ENCODE data around the gene NPAS3. TPM values are rescaled to one million over a fixed set of nuclear protein-coding genes. Genes with fewer than 3 reads are reported as not detected.

NPAS3 gene
- total and polyA plus RNA-seq, 2 donors (not counting 3 experiments of a cell fraction or from before 2014, with no cell fraction given): 0.10 to 0.13 TPM

- BruUV-seq (replicated peaks): no TSS peak
- CTCF ChIA-PET: interaction anchor here (1.0 kb wide), 1 partner anchor 285 kb away, joined by 3 read pairs; no protein-coding TSS in a partner anchor
- no peak for DNase-seq (ENCODE audit: low read depth, low spot score)
- Histone ChIP-seq H3K27ac (ENCODE audit: insufficient read depth, low read depth, low read length) (no peak overlapping the region), H2AFZ (ENCODE audit: low read depth, low read length) (no peak overlapping the region), H3K9ac (replicated peaks; ENCODE audit: extremely low read depth, insufficient read depth, low read length) (no peak overlapping the region), H3K27me3 (ENCODE audit: control insufficient read depth in 2 of 2, insufficient read depth in 2 of 2, low read length in 2 of 2) (no peaks in the 10 kb centered on the region), H3K4me3 (replicated peaks in 1 of 3; ENCODE audit: insufficient read depth in 1 of 3, low read depth in 1 of 3, low read length in 3 of 3) (no peak overlapping the region), H3K4me1 (ENCODE audit: control insufficient read depth, extremely low read depth, insufficient read depth, low read length) (no peaks in the 10 kb centered on the region), H3K4me2 (ENCODE audit: insufficient read depth, low read length) (no peak overlapping the region), H3K36me3 (ENCODE audit: control insufficient read depth in 2 of 2, extremely low read depth in 1 of 2, insufficient read depth in 2 of 2, low read length in 2 of 2) (no peaks in the 10 kb centered on the region), H3K9me3 (replicated peaks; ENCODE audit: control insufficient read depth, insufficient read depth, low read length) (no peaks in the 10 kb centered on the region), H3K79me2 (ENCODE audit: control insufficient read depth, insufficient read depth, low read length) (no peaks in the 10 kb centered on the region), H4K20me1 (replicated peaks; ENCODE audit: control insufficient read depth, extremely low read depth, insufficient read depth, low read length) (no peaks in the 10 kb centered on the region), H3K9me1 (replicated peaks; ENCODE audit: control insufficient read depth, extremely low read depth, insufficient read depth, low read length) (no peaks in the 10 kb centered on the region)
- intact Hi-C loops (cut with micrococcal nuclease): no loop called here
- POLR2A ChIA-PET: no interaction called here
- no peak for FAIRE-seq
- dilution Hi-C loops (cut with MboI; ENCODE audit: extremely low pct_ligation_motif_present, low sequenced_read_pairs): no loop called here
- no peak for TF ChIP-seq MYC (IDR thresholded peaks at IDR 0.05; ENCODE audit: low read depth, low read length)
- no peak for TF ChIP-seq MAX (IDR thresholded peaks at IDR 0.05; ENCODE audit: insufficient read depth, insufficient read length)
- no peak for TF ChIP-seq GATA2 (IDR thresholded peaks at IDR 0.05; ENCODE audit: insufficient read depth, insufficient read length, low read depth, low read length)
- no peak for TF ChIP-seq FOS (IDR thresholded peaks at IDR 0.05; ENCODE audit: borderline replicate concordance, insufficient read depth, low read length)
- TF ChIP-seq CTCF (IDR thresholded peaks at IDR 0.05; ENCODE audit: extremely low read depth in 1 of 2, insufficient read depth in 1 of 2, low read depth in 1 of 2, low read length in 2 of 2): no peak
- TF ChIP-seq POLR2A (IDR thresholded peaks at IDR 0.05; ENCODE audit: low read depth, low read length): no peak
- TF ChIP-seq EZH2 (IDR thresholded peaks at IDR 0.05; ENCODE audit: borderline replicate concordance, low read depth, low read length, severe bottlenecking): no peak
- no peak for TF ChIP-seq POLR2AphosphoS5 (IDR thresholded peaks at IDR 0.05; ENCODE audit: insufficient read depth, low read depth, low read length)
Measured at GRCh38 chr14:32996343-32996742, 57.7 kb downstream of the NPAS3 start.

Data from endothelial cell of umbilical vein (primary cell).